Smooth muscle cell (in vitro differentiated cells): Measurements from ENCODE around the gene SAP25. TPM values are rescaled to one million over a fixed set of nuclear protein-coding genes. Genes with fewer than 3 reads are reported as not detected.
A peak's percentile ranks its signal among the peaks of the same experiment; 100 is the strongest.

Experiments
- DNase-seq: peaks from one replicate; lab custom pipeline; 2025; ENCODE audit not compliant: unreplicated experiment; lab: John Stamatoyannopoulos, UW
- H2AFZ ChIP-seq: fragments of 200-600 bp; sonication (generic); 2 replicates; pipeline ENCODE4 v1.6.0; 2016; ENCODE audit warnings: antibody characterized with exemption, low read depth, mild to moderate bottlenecking
- H3F3A ChIP-seq: fragments of 200-600 bp; sonication (generic); 2 replicates; pipeline ENCODE4 v1.6.0; 2017; ENCODE audit warnings: antibody characterized with exemption, low read depth
- H3K27ac ChIP-seq: fragments of 200-600 bp; sonication (generic); 2 replicates; pipeline ENCODE4 v1.5.1; 2016; ENCODE audit warnings: low read depth, mild to moderate bottlenecking
- H3K27me3 ChIP-seq: fragments of 200-600 bp; sonication (generic); 2 replicates; pipeline ENCODE4 v1.6.1; 2016; ENCODE audit warnings: low read depth, mild to moderate bottlenecking
- H3K36me3 ChIP-seq: fragments of 200-600 bp; sonication (generic); 2 replicates; pipeline ENCODE4 v1.5.1; 2016; ENCODE audit warnings: low read depth
- H3K4me1 ChIP-seq: fragments of 200-600 bp; sonication (generic); 2 replicates; pipeline ENCODE4 v1.5.1; 2016; ENCODE audit warnings: low read depth
- H3K4me2 ChIP-seq: fragments of 200-600 bp; sonication (generic); 2 replicates; pipeline ENCODE4 v1.6.0; 2016; ENCODE audit warnings: mild to moderate bottlenecking
- H3K4me3 ChIP-seq: fragments of 200-600 bp; sonication (generic); 2 replicates; pipeline ENCODE4 v1.5.1; 2016; ENCODE audit warnings: mild to moderate bottlenecking
- H3K79me2 ChIP-seq: fragments of 200-600 bp; sonication (generic); 2 replicates; pipeline ENCODE4 v1.6.0; 2016; ENCODE audit warnings: low read depth, mild to moderate bottlenecking
- H3K9ac ChIP-seq: fragments of 200-600 bp; sonication (generic); 2 replicates; pipeline ENCODE4 v1.6.0; 2016; ENCODE audit warnings: low read depth
- H3K9me3 ChIP-seq: fragments of 200-600 bp; sonication (generic); replicated peaks from 2 replicates; pipeline ENCODE4 v1.5.1; 2016; ENCODE audit warnings: low read depth
- H4K20me1 ChIP-seq: fragments of 200-600 bp; sonication (generic); 2 replicates; pipeline ENCODE4 v1.6.0; 2016; ENCODE audit warnings: low read depth
- CTCF ChIP-seq: fragments of 200-600 bp; sonication (generic); IDR thresholded peaks from 2 replicates; pipeline ENCODE4 v1.5.1; 2017; ENCODE audit warnings: borderline replicate concordance, mild to moderate bottlenecking, antibody characterized with exemption; ENCODE audit not compliant: insufficient read depth, poor library complexity, severe bottlenecking
- WGBS: methylation state at CpG from one replicate; pipeline ENCODE4 v1.1.7; 2016; ENCODE audit warnings: low lambda C conversion rate; 5-methylcytosine and 5-hydroxymethylcytosine counted together
- polyA plus RNA-seq: library from polyadenylated mRNA; unstranded; fragments of >200 nt; fragmentation: Nextera tagmentation; extraction: Ambion mirVana; gene quantifications from 2 replicates; pipeline ENCODE4 v1.2.1, GENCODE V29; 2016
- total RNA-seq: library from RNA; depleted of rRNA; stranded (reverse); fragments of >200 nt; gene quantifications from 2 replicates; pipeline ENCODE4 v1.2.3, GENCODE V29; 2014

The SAP25 gene
- total RNA-seq: not detected in 2 replicates
- polyA plus RNA-seq: 1.9 and 2.6 TPM in 2 replicates

- H3K9me3 ChIP-seq: no peaks in the 10 kb centered on the region
- no peak within 1 kb of the TSS for H3K4me2 ChIP-seq
- peak; percentile 34 for TF ChIP-seq CTCF
- no peaks in the 10 kb centered on the region for H3K36me3 ChIP-seq
- peaks cover 7% of the 10 kb centered on the region for H3K27me3 ChIP-seq
- no peaks in the 10 kb centered on the region for H3F3A ChIP-seq
- H3K4me1 ChIP-seq: peaks cover 11% of the 10 kb centered on the region
- no peak within 1 kb of the TSS for H3K27ac ChIP-seq
- 87% methylated on average over 55 of the region's 70 CpGs for WGBS
- H3K9ac ChIP-seq: no peak within 1 kb of the TSS
- H4K20me1 ChIP-seq: no peaks in the 10 kb centered on the region
- no peak for DNase-seq
- no peak within 1 kb of the TSS for H2AFZ ChIP-seq
- H3K79me2 ChIP-seq: no peaks in the 10 kb centered on the region
- H3K4me3 ChIP-seq: no peak within 1 kb of the TSS
Observed at GRCh38 chr7:100573691-100574361, at the start of gene SAP25. Gene SAP25, minus strand, starts transcription at chr7:100573900. Its CDS starts 158 bp downstream, at chr7:100573742.

GRCh38 chr7:100621554-100621953, 47.9 kb upstream of the SAP25 start:
- TF ChIP-seq CTCF: no peak
- H3K27me3 ChIP-seq: no peaks in the 10 kb centered on the region
- H3F3A ChIP-seq: no peaks in the 10 kb centered on the region
- no peak overlapping the region for H3K27ac ChIP-seq
- no peak overlapping the region for H3K9ac ChIP-seq
- no peak for DNase-seq
- H3K79me2 ChIP-seq: no peaks in the 10 kb centered on the region
- no peaks in the 10 kb centered on the region for H4K20me1 ChIP-seq
- no peaks in the 10 kb centered on the region for H3K9me3 ChIP-seq
- no peak overlapping the region for H3K4me3 ChIP-seq
- no peaks in the 10 kb centered on the region for H3K36me3 ChIP-seq
- 87% methylated on average over 8 of the region's 8 CpGs for WGBS
- no peaks in the 10 kb centered on the region for H3K4me1 ChIP-seq
- no peak overlapping the region for H3K4me2 ChIP-seq
- no peak overlapping the region for H2AFZ ChIP-seq

- Histone ChIP-seq H3K4me2 (no peak overlapping the region), H3K4me3 (no peak overlapping the region), H3K9ac (no peak overlapping the region), H3F3A (no peaks in the 10 kb centered on the region), H3K27ac (no peak overlapping the region), H3K36me3 (no peaks in the 10 kb centered on the region), H3K9me3 (no peaks in the 10 kb centered on the region), H3K4me1 (no peaks in the 10 kb centered on the region), H2AFZ (no peak overlapping the region), H4K20me1 (no peaks in the 10 kb centered on the region), H3K27me3 (no peaks in the 10 kb centered on the region), H3K79me2 (no peaks in the 10 kb centered on the region)
- TF ChIP-seq CTCF: no peak
- 98% methylated on average over 23 of the region's 23 CpGs for WGBS
- no peak for DNase-seq
Observed at GRCh38 chr7:100620804-100621203, 47.1 kb upstream of the SAP25 start.

- no peak overlapping the region for H2AFZ ChIP-seq
- no peaks in the 10 kb centered on the region for H3K4me1 ChIP-seq
- no peaks in the 10 kb centered on the region for H3K36me3 ChIP-seq
- no peaks in the 10 kb centered on the region for H3F3A ChIP-seq
- H3K27ac ChIP-seq: no peak overlapping the region
- no peak for TF ChIP-seq CTCF
- H3K4me2 ChIP-seq: no peak overlapping the region
- 93% methylated on average over 6 of the region's 6 CpGs for WGBS
- DNase-seq: no peak
- H3K9me3 ChIP-seq: no peaks in the 10 kb centered on the region
- no peak overlapping the region for H3K4me3 ChIP-seq
- no peaks in the 10 kb centered on the region for H4K20me1 ChIP-seq
- no peaks in the 10 kb centered on the region for H3K79me2 ChIP-seq
- H3K27me3 ChIP-seq: no peaks in the 10 kb centered on the region
- no peak overlapping the region for H3K9ac ChIP-seq
Observed at GRCh38 chr7:100620239-100620638, 46.5 kb upstream of the SAP25 start.
